Endothelial cell of umbilical vein (primary cell): ENCODE measurements around the gene RSPH1. TPM values are rescaled to one million over a fixed set of nuclear protein-coding genes. Genes with fewer than 3 reads are reported as not detected.

Experiments used
- BruUV-seq: library from RNA; stranded (reverse); fragments of 400-500 nt; replicated peaks from 2 replicates; lab custom pipeline; 2021; lab: Mats Ljungman, UMichigan
- CTCF ChIA-PET: fragments of 300-600, 350-600 bp; sonication (Branson Sonifier 250); formaldehyde crosslinking; loops from one replicate; lab custom pipeline; 2021; ENCODE audit warnings: antibody characterized with exemption, inconsistent platforms; lab: Charles Lee
- POLR2A ChIA-PET: fragments of 300-600, 350-600 bp; sonication (Branson Sonifier 250); formaldehyde crosslinking; loops from one replicate; lab custom pipeline; 2021; ENCODE audit warnings: antibody characterized with exemption, inconsistent platforms; lab: Charles Lee
- DNase-seq: peaks from one replicate; pipeline ENCODE4 v3.0.0-alpha.2; 2011; ENCODE audit warnings: low read depth, low spot score
- FAIRE-seq: peaks from 2 replicates; lab custom pipeline; 2011; peaks lifted over from hg19 to GRCh38; lab: Jason Lieb, UNC
- H2AFZ ChIP-seq: 2 replicates; pipeline ENCODE4 v1.6.0; 2012; ENCODE audit warnings: low read depth, low read length, control low read depth, inconsistent platforms
- H3K27ac ChIP-seq: 2 replicates; pipeline ENCODE4 v1.5.1; 2011; ENCODE audit warnings: low read depth, mild to moderate bottlenecking, control low read depth, low read length, moderate library complexity; ENCODE audit not compliant: insufficient read depth
- H3K27me3 ChIP-seq, 2 experiments: 2 replicates each; pipeline versions ENCODE4 v1.6.0 to v1.6.1; 2011; ENCODE audit warnings: low read length in 2 of 2, mixed read lengths in 1 of 2; ENCODE audit not compliant: control insufficient read depth in 2 of 2, insufficient read depth in 2 of 2
- H3K36me3 ChIP-seq, 2 experiments: 2 replicates in 1 of 2; 3 replicates in 1 of 2; pipeline ENCODE4 v1.5.1; 2011; ENCODE audit warnings: low read length in 2 of 2, mild to moderate bottlenecking in 1 of 2, moderate library complexity in 1 of 2; ENCODE audit not compliant: control insufficient read depth in 2 of 2, insufficient read depth in 2 of 2; ENCODE audit errors: extremely low read depth in 1 of 2
- H3K4me1 ChIP-seq: 3 replicates; pipeline ENCODE4 v1.5.1; 2011; ENCODE audit warnings: mild to moderate bottlenecking, low read length; ENCODE audit not compliant: control insufficient read depth, insufficient read depth; ENCODE audit errors: extremely low read depth
- H3K4me2 ChIP-seq: 2 replicates; pipeline ENCODE4 v1.6.1; 2011; ENCODE audit warnings: low read length, control low read depth, mixed read lengths; ENCODE audit not compliant: insufficient read depth
- H3K4me3 ChIP-seq, 3 experiments: fragments of 200-600 bp in 1 of 3; sonication (generic), shearing (Covaris generic) in 1 of 3; replicated peaks in 1 of 3; 2 replicates each; pipeline ENCODE4 v1.5.1; 2011 to 2016; ENCODE audit warnings: control low read depth in 3 of 3, low read length in 3 of 3, mild to moderate bottlenecking in 2 of 3, inconsistent platforms in 1 of 3, low read depth in 1 of 3, moderate library complexity in 1 of 3; ENCODE audit not compliant: insufficient read depth in 1 of 3
- H3K79me2 ChIP-seq: 2 replicates; pipeline ENCODE4 v1.6.0; 2012; ENCODE audit warnings: low read length, inconsistent platforms; ENCODE audit not compliant: control insufficient read depth, insufficient read depth
- H3K9ac ChIP-seq: replicated peaks from 2 replicates; pipeline ENCODE3; 2011; ENCODE audit warnings: low read length, control low read depth; ENCODE audit not compliant: insufficient read depth; ENCODE audit errors: extremely low read depth
- H3K9me1 ChIP-seq: replicated peaks from 3 replicates; pipeline ENCODE4 v1.6.0; 2011; ENCODE audit warnings: mild to moderate bottlenecking, low read length; ENCODE audit not compliant: control insufficient read depth, insufficient read depth; ENCODE audit errors: extremely low read depth
- H3K9me3 ChIP-seq: replicated peaks from 2 replicates; pipeline ENCODE4 v1.5.1; 2012; ENCODE audit warnings: low read length, inconsistent platforms; ENCODE audit not compliant: control insufficient read depth, insufficient read depth
- H4K20me1 ChIP-seq: replicated peaks from 2 replicates; pipeline ENCODE3; 2011; ENCODE audit warnings: mild to moderate bottlenecking, low read length; ENCODE audit not compliant: control insufficient read depth, insufficient read depth; ENCODE audit errors: extremely low read depth
- CTCF ChIP-seq, 2 donors: IDR thresholded peaks; 1 replicate in 1 of 2; 2 replicates in 1 of 2; pipeline ENCODE4 v1.5.1; 2011; ENCODE audit warnings: low read length in 2 of 2, mild to moderate bottlenecking in 2 of 2, moderate library complexity in 2 of 2, control low read depth in 1 of 2, inconsistent platforms in 1 of 2, low read depth in 1 of 2; ENCODE audit not compliant: insufficient read depth in 1 of 2; ENCODE audit errors: extremely low read depth in 1 of 2
- EZH2 ChIP-seq: IDR thresholded peaks from 2 replicates; pipeline ENCODE4 v1.6.1; 2012; ENCODE audit warnings: borderline replicate concordance, low read depth, mild to moderate bottlenecking, moderate library complexity, low read length, inconsistent platforms; ENCODE audit not compliant: severe bottlenecking
- FOS ChIP-seq: IDR thresholded peaks from 2 replicates; pipeline ENCODE4 v1.6.1; 2011; ENCODE audit warnings: mild to moderate bottlenecking, low read length, moderate library complexity, borderline replicate concordance; ENCODE audit not compliant: insufficient read depth
- GATA2 ChIP-seq: IDR thresholded peaks from 2 replicates; pipeline ENCODE4 v1.7.0; 2011; ENCODE audit warnings: low read depth, mild to moderate bottlenecking, moderate library complexity, mixed read lengths, low read length; ENCODE audit not compliant: insufficient read length, insufficient read depth
- JUN ChIP-seq: IDR thresholded peaks from 2 replicates; pipeline ENCODE4 v1.6.1; 2011; ENCODE audit warnings: borderline replicate concordance, low read depth; ENCODE audit not compliant: insufficient read length, insufficient read depth
- MAX ChIP-seq: IDR thresholded peaks from 2 replicates; pipeline ENCODE4 v1.6.1; 2011; ENCODE audit not compliant: insufficient read depth, insufficient read length
- MYC ChIP-seq: IDR thresholded peaks from one replicate; pipeline ENCODE4 v1.6.1; 2011; ENCODE audit warnings: mild to moderate bottlenecking, low read depth, low read length
- POLR2A ChIP-seq: IDR thresholded peaks from 2 replicates; pipeline ENCODE4 v1.6.1; 2012; ENCODE audit warnings: low read depth, mild to moderate bottlenecking, control low read depth, low read length
- POLR2AphosphoS5 ChIP-seq: IDR thresholded peaks from 2 replicates; pipeline ENCODE4 v1.6.1; 2012; ENCODE audit warnings: low read depth, mild to moderate bottlenecking, control low read depth, low read length, moderate library complexity; ENCODE audit not compliant: insufficient read depth
- dilution Hi-C: fragments of 300-500 bp; cut with MboI; formaldehyde crosslinking; loops from one replicate; pipeline ENCODE4 v1.15.0; 2019; ENCODE audit warnings: low sequenced_read_pairs; ENCODE audit not compliant: extremely low pct_ligation_motif_present
- intact Hi-C: fragments of 100-400 bp; cut with micrococcal nuclease; formaldehyde crosslinking; loops from one replicate; pipeline ENCODE4 v1.10.0; 2022
- polyA plus RNA-seq, 4 experiments: library from polyadenylated mRNA; depleted of rRNA in 3 of 4; stranded (reverse) in 3 of 4; unstranded in 1 of 4; fragments of >200 nt; gene quantifications; 2 replicates each; pipeline versions ENCODE4 v1.2.1 to v1.2.3, GENCODE V29; 2011 to 2012; ENCODE audit warnings: missing spikeins in 1 of 4
- total RNA-seq: library from RNA; stranded (reverse); gene quantifications from 2 replicates; pipeline ENCODE4 v1.2.3, GENCODE V29; 2021

RSPH1 gene
- total and polyA plus RNA-seq, 2 donors (not counting 3 experiments of a cell fraction or from before 2014, with no cell fraction given): 0.08 TPM; not detected in 1

GRCh38 chr21:42424914-42425541 lies 71.0 kb downstream of the RSPH1 start:
- dilution Hi-C loops: no loop called here
- POLR2A ChIA-PET: no interaction called here
- H3K9me1 ChIP-seq: no peaks in the 10 kb centered on the region
- H3K36me3 ChIP-seq: no peaks in the 10 kb centered on the region
- H3K4me1 ChIP-seq: peaks cover 12% of the 10 kb centered on the region
- H3K27me3 ChIP-seq: peaks cover 28 to 51% of the 10 kb centered on the region in 2 experiments
- no TSS peak for BruUV-seq
- H3K9ac ChIP-seq: no peak overlapping the region
- H3K9me3 ChIP-seq: no peaks in the 10 kb centered on the region
- peak; percentile 82 for TF ChIP-seq GATA2
- TF ChIP-seq POLR2AphosphoS5: peak; percentile 40
- TF ChIP-seq MYC: no peak
- CTCF ChIA-PET: interaction anchor here (1.0 kb wide), 1 partner anchor 116 kb away, joined by 3 read pairs; no protein-coding TSS in a partner anchor
- FAIRE-seq (peak; percentile 80), DNase-seq (peak; percentile 44)
- no peak overlapping the region for H3K27ac ChIP-seq
- H2AFZ ChIP-seq: no peak overlapping the region
- no peak overlapping the region for H3K4me2 ChIP-seq
- no peaks in the 10 kb centered on the region for H4K20me1 ChIP-seq
- intact Hi-C loops: loop anchor here (1.0 kb wide), 1 partner anchor 162 kb away; no protein-coding TSS in a partner anchor
- no peaks in the 10 kb centered on the region for H3K79me2 ChIP-seq
- H3K4me3 ChIP-seq: no peak overlapping the region

GRCh38 chr21:42423685-42424084 lies 72.3 kb downstream of the RSPH1 start:
- dilution Hi-C loops (no loop called here), intact Hi-C loops (no loop called here)
- peaks cover 12% of the 10 kb centered on the region for H3K4me1 ChIP-seq
- no peaks in the 10 kb centered on the region for H3K9me3 ChIP-seq
- no peak overlapping the region for H3K9ac ChIP-seq
- no peak for TF ChIP-seq MYC
- TF ChIP-seq GATA2: no peak
- no peak for TF ChIP-seq JUN
- no peak for TF ChIP-seq CTCF (IDR thresholded peaks at IDR 0.05; ENCODE audit: extremely low read depth in 1 of 2, insufficient read depth in 1 of 2, low read depth in 1 of 2, low read length in 2 of 2)
- TF ChIP-seq POLR2AphosphoS5: no peak
- no peak for TF ChIP-seq POLR2A
- no peak for TF ChIP-seq FOS
- TF ChIP-seq EZH2: no peak
- no peak for TF ChIP-seq MAX
- H3K36me3 ChIP-seq: no peaks in the 10 kb centered on the region
- CTCF ChIA-PET: no interaction called here
- POLR2A ChIA-PET: no interaction called here
- no peak for FAIRE-seq
- no peak overlapping the region for H3K27ac ChIP-seq
- no peak overlapping the region for H3K4me3 ChIP-seq
- no peaks in the 10 kb centered on the region for H3K79me2 ChIP-seq
- no peak for DNase-seq
- no peaks in the 10 kb centered on the region for H4K20me1 ChIP-seq
- peaks cover 28 to 49% of the 10 kb centered on the region in 2 experiments for H3K27me3 ChIP-seq
- no peak overlapping the region for H3K4me2 ChIP-seq
- H3K9me1 ChIP-seq: no peaks in the 10 kb centered on the region
- H2AFZ ChIP-seq: no peak overlapping the region
- BruUV-seq: no TSS peak
